SK-N-SH treated with all-trans-retinoic acid at 6 μM for 48 hours (cell line): ENCODE measurements around the gene CD96.

ENCODE experiments used
- ARNTL ChIP-seq: fragments of 450-650 bp; formaldehyde crosslinking; IDR thresholded peaks from 2 replicates; pipeline ENCODE4 v1.5.0; 2020; ENCODE audit warnings: low read depth, mild to moderate bottlenecking, moderate library complexity, borderline replicate concordance
- BACH2 ChIP-seq: fragments of 250-450 bp; sonication (Bioruptor Pico); IDR thresholded peaks from 2 replicates; pipeline ENCODE4 v1.9.0; 2021; ENCODE audit warnings: mild to moderate bottlenecking, borderline replicate concordance
- CREB5 ChIP-seq: fragments of 250-450 bp; sonication (Bioruptor Pico); IDR thresholded peaks from 2 replicates; pipeline ENCODE4 v1.5.1; 2020; ENCODE audit warnings: low read depth, mild to moderate bottlenecking, moderate library complexity
- CSRNP3 ChIP-seq: fragments of 250-450 bp; sonication (Bioruptor Pico); IDR thresholded peaks from 2 replicates; pipeline ENCODE4 v1.5.1; 2021; ENCODE audit warnings: mild to moderate bottlenecking, moderate library complexity
- GLIS3 ChIP-seq: fragments of 250-450 bp; sonication (Bioruptor Pico); IDR thresholded peaks from 2 replicates; pipeline ENCODE4 v1.5.0; 2020; ENCODE audit warnings: mild to moderate bottlenecking, moderate library complexity
- PATZ1 ChIP-seq: fragments of 250-450 bp; sonication (Bioruptor Pico); IDR thresholded peaks from 2 replicates; pipeline ENCODE4 v1.8.0; 2020; ENCODE audit warnings: mild to moderate bottlenecking, moderate library complexity, borderline replicate concordance
- POU6F1 ChIP-seq: fragments of 250-450 bp; sonication (Bioruptor Pico); IDR thresholded peaks from 2 replicates; pipeline ENCODE4 v1.8.0; 2021; ENCODE audit warnings: low read depth, mild to moderate bottlenecking, moderate library complexity, borderline replicate concordance
- RARB ChIP-seq: fragments of 250-450 bp; sonication (Bioruptor Pico); IDR thresholded peaks from 2 replicates; pipeline ENCODE4 v1.8.0; 2021; ENCODE audit warnings: mild to moderate bottlenecking, moderate library complexity
- TCF4 ChIP-seq: fragments of 250-450 bp; sonication (Bioruptor Pico); IDR thresholded peaks from 2 replicates; pipeline ENCODE4 v1.8.0; 2021; ENCODE audit warnings: mild to moderate bottlenecking, moderate library complexity, borderline replicate concordance
- TSHZ2 ChIP-seq: fragments of 250-450 bp; sonication (Bioruptor Pico); IDR thresholded peaks from 2 replicates; pipeline ENCODE4 v1.5.0; 2020; ENCODE audit warnings: mild to moderate bottlenecking, moderate library complexity
- ZFP30 ChIP-seq: fragments of 450-650 bp; formaldehyde crosslinking; IDR thresholded peaks from 2 replicates; pipeline ENCODE4 v1.5.0; 2022; ENCODE audit warnings: mild to moderate bottlenecking, moderate library complexity
- ZNF70 ChIP-seq: fragments of 450-650 bp; formaldehyde crosslinking; IDR thresholded peaks from 2 replicates; pipeline ENCODE4 v1.5.0; 2020; ENCODE audit warnings: mild to moderate bottlenecking, moderate library complexity
- ZNF8 ChIP-seq: fragments of 450-650 bp; formaldehyde crosslinking; IDR thresholded peaks from 2 replicates; pipeline ENCODE4 v1.5.0; 2020; ENCODE audit warnings: mild to moderate bottlenecking, moderate library complexity

- TF ChIP-seq CSRNP3 (CRISPR knock-in tag) (no peak), TSHZ2 (CRISPR knock-in tag) (no peak), CREB5 (CRISPR knock-in tag) (no peak), RARB (CRISPR knock-in tag) (no peak), ZFP30 (no peak), ARNTL (CRISPR knock-in tag) (no peak), GLIS3 (CRISPR knock-in tag) (no peak), BACH2 (CRISPR knock-in tag) (no peak), TCF4 (CRISPR knock-in tag) (no peak), ZNF8 (CRISPR knock-in tag) (no peak), PATZ1 (CRISPR knock-in tag) (no peak), ZNF70 (no peak), POU6F1 (CRISPR knock-in tag) (no peak)
Observed at GRCh38 chr3:111548756-111549155, 6.8 kb downstream of the CD96 start.
